HG03439 (cell line): ENCODE results near the gene ZNF296.

ENCODE experiments used
- ATAC-seq: cut with Tn5 transposase; IDR thresholded peaks from one replicate; pipeline ENCODE4 v1.9.1; 2021; ENCODE audit warnings: mild to moderate bottlenecking, moderate library complexity; ENCODE audit not compliant: unreplicated experiment

ZNF296 gene

GRCh38 chr19:45061965-45062364, 14.3 kb downstream of the ZNF296 start:
- ATAC-seq, result no peak

GRCh38 chr19:45059258-45059965, 16.9 kb downstream of the ZNF296 start:
- ATAC-seq, result no peak

- ATAC-seq, result no peak
Measured at GRCh38 chr19:45058622-45059159, 17.6 kb downstream of the ZNF296 start.

- no peak for ATAC-seq
Measured at GRCh38 chr19:45057444-45057843, 18.8 kb downstream of the ZNF296 start.

GRCh38 chr19:45056831-45057230, 19.4 kb downstream of the ZNF296 start:
- ATAC-seq, result no peak

- ATAC-seq, result no peak
Measured at GRCh38 chr19:45051929-45052579, 24.2 kb downstream of the ZNF296 start.

- ATAC-seq, result no peak
Measured at GRCh38 chr19:45050036-45050435, 26.2 kb downstream of the ZNF296 start.

- no peak for ATAC-seq
Measured at GRCh38 chr19:45049073-45049736, 27.1 kb downstream of the ZNF296 start.

- no peak for ATAC-seq
Measured at GRCh38 chr19:45047188-45047797, 29.0 kb downstream of the ZNF296 start.

GRCh38 chr19:45046355-45046754, 29.9 kb downstream of the ZNF296 start:
- ATAC-seq, result no peak

- no peak for ATAC-seq
Measured at GRCh38 chr19:45045671-45046353, 30.5 kb downstream of the ZNF296 start.

GRCh38 chr19:45041125-45041524, 35.2 kb downstream of the ZNF296 start:
- ATAC-seq, result no peak

GRCh38 chr19:45040059-45040771, 36.1 kb downstream of the ZNF296 start:
- no peak for ATAC-seq

- peak; percentile 71 for ATAC-seq
Measured at GRCh38 chr19:45038931-45039893, 37.1 kb downstream of the ZNF296 start, which contains the start of gene CLASRP. TSS of gene CLASRP (plus strand) at chr19:45039045. CDS start at chr19:45040213, 1,168 bp downstream.

- ATAC-seq, result no peak
Measured at GRCh38 chr19:45037393-45038169, 38.7 kb downstream of the ZNF296 start.

GRCh38 chr19:45035755-45036154, 40.5 kb downstream of the ZNF296 start:
- ATAC-seq, result no peak

- ATAC-seq, result no peak
Measured at GRCh38 chr19:45032421-45032820, 43.9 kb downstream of the ZNF296 start.

GRCh38 chr19:45030825-45031224, 45.5 kb downstream of the ZNF296 start:
- no peak for ATAC-seq
